Stimulated activated effector memory CD8-positive, alpha-beta T cell treated with anti-CD3 and anti-CD28 coated beads, Interleukin-12 subunit alpha, Interleukin-12 subunit beta, amount 100 ng/mL, for 72 hours (primary cell): ENCODE results near the gene ARRDC1.

Experiments
- ATAC-seq: fragments of 150-1000 bp; cut with Tn5 transposase; 2 replicates; pipeline ENCODE4 v1.10.0; 2021
- DNase-seq, 2 donors: peaks; one replicate each; pipeline ENCODE4 v3.0.0; 2021 to 2022; ENCODE audit warnings: low spot score in 2 of 2
- H3K27ac Mint-ChIP-seq: one replicate; pipeline ENCODE4 v1.8.0; 2022; ENCODE audit warnings: mild to moderate bottlenecking, mixed read lengths
- H3K36me3 Mint-ChIP-seq: one replicate; pipeline ENCODE4 v1.8.0; 2022; ENCODE audit warnings: mild to moderate bottlenecking, mixed read lengths
- H3K4me1 Mint-ChIP-seq: one replicate; pipeline ENCODE4 v1.8.0; 2022; ENCODE audit warnings: mixed read lengths
- H3K4me3 Mint-ChIP-seq: one replicate; pipeline ENCODE4 v1.8.0; 2022; ENCODE audit warnings: mild to moderate bottlenecking, mixed read lengths
- H3K9me3 Mint-ChIP-seq: one replicate; pipeline ENCODE4 v1.8.0; 2022; ENCODE audit warnings: mixed read lengths

Gene ARRDC1

DNA sequence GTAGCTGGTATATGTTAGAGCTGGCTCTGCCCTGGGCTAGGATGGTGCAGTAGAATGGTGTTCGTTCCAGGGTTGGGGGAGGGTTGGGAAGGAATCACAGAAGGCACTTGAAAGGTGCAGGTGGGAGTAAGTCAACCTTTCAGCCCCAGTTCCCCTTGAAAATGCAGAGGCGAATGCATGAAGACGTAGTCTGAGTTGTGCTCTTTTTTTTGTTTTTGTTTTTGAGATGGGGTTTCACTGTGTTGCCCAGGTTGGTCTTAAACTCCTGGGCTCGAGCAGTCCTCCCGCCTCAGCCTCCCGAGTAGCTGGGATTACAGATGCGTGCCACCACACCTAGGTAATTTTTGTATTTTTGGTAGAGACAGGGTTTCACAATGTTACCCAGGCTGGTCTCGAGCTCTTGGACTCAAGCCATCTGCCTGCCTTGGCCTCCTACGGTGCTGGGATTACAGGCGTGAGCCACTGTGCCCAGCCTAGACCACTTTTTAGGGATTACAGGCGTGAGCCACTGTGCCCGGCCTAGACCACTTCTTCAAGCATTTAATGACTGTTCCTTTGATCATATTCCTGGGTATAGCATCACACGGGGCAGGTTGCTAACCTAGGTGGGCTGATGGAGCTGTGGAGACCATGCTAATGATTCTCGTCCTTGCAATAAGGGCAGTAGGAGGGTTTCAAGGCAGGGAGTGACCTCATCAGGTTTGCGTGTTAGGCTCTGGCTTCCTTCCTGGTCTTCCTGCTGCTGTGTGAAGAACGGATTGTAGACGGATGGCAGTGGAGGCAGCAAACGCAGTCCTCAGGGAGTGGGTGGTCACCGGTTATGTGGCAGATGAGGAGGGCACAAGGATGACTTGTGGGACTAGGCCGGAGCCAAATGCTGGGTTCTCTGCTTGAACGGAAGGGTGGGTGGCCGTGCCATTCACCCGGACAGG, 27.0 kb downstream of the ARRDC1 start:
- no peak for DNase-seq

DNA sequence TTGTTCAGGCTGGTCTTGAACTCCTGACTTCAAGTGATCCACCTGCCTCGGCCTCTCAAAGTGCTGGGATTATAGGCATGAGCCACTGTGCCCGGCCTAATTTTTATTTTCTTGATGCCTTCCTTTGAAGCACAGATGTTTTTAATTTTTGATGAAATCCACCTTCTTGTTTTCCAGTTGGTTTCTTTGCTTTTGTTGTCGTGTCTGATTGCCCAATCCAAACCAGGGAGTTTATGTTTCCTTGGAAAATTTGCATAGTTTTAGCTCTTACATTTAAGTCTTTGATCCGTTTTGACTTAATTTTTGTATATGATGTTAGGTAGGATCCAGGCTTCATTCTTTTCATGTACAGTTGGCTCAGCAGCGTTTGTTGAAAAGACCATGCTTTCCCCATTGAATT, 28.5 kb downstream of the ARRDC1 start:
- ATAC-seq = no peak
- Mint-ChIP-seq H3K9me3 (no peaks in the 10 kb centered on the region), H3K4me1 (peaks cover 51% of the 10 kb centered on the region)

More for the DNA sequence above, 27.0 kb downstream of the ARRDC1 start:
- H3K4me3 Mint-ChIP-seq = no peak overlapping the region
- peaks cover 54% of the 10 kb centered on the region for H3K4me1 Mint-ChIP-seq
- peaks cover 24% of the 10 kb centered on the region for H3K36me3 Mint-ChIP-seq
- peak overlapping the region; percentile 77 for H3K27ac Mint-ChIP-seq
- ATAC-seq = no peak
- no peaks in the 10 kb centered on the region for H3K9me3 Mint-ChIP-seq

DNA sequence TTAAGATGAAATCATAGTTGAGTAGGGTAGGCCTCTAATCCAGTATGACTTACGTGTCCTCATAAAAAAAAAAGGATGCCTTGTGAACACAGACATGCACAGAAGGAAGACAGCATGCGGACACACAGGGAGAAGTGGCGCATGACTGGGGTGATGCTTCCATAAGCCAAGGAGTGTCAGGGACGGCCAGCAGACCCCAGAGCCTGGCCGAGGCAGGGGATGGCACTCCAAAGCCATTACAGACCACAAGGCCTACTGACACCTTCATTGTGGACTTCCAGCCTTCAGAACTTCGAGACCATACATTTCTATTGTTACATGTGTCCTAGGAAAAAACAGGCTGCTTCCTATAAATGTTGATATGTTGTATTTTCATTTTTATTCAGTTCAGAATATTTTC, 33.2 kb downstream of the ARRDC1 start:
- peaks cover 51% of the 10 kb centered on the region for H3K4me1 Mint-ChIP-seq
- DNase-seq (no peak), ATAC-seq (no peak)
- peaks cover 45% of the 10 kb centered on the region for H3K36me3 Mint-ChIP-seq
- peak overlapping the region; percentile 74 for H3K27ac Mint-ChIP-seq
- peak overlapping the region; percentile 54 for H3K4me3 Mint-ChIP-seq
- H3K9me3 Mint-ChIP-seq = no peaks in the 10 kb centered on the region

More for the DNA sequence above, 28.5 kb downstream of the ARRDC1 start:
- H3K27ac Mint-ChIP-seq = peak overlapping the region; percentile 34
- DNase-seq = no peak
- no peak overlapping the region for H3K4me3 Mint-ChIP-seq
- H3K36me3 Mint-ChIP-seq = peaks cover 24% of the 10 kb centered on the region

DNA sequence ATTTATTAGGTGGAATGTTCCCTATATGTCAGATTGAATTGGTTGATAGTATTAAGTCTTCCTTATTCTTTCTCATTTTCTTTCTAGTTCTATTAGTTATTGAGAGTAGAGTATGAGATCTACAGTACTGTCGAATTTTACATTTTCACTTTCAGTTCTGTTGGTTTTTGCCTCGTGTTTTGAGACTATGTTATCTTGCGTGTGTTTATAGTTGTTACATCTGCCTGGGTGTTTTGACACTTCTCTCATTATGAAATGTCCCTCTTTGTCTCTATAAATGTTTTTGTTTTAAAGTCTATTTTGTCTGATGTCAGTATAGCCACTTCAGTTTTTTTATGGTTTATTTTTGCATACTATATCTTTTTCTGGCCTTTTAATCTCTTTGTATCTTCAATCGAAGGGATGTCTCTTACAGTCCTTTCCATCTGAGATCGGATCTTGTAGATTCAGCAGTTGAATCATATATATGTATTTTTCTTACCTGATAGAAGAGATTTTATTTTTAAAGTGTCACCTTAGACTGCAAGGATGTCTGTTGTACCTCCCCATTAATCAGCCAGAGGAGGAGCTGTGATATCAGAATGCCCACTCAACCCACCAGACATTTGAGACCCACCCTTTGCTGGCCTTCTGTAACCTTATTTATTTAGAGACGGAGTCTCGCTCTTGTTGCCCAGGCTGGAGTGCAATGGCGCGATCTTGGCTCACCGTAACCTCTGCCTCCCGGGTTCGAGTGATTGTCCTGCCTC, 34.0 kb downstream of the ARRDC1 start:
- peak overlapping the region; percentile 74 for H3K27ac Mint-ChIP-seq
- H3K4me1 Mint-ChIP-seq = peaks cover 47% of the 10 kb centered on the region
- ATAC-seq = peak; percentile 85
- H3K36me3 Mint-ChIP-seq = peaks cover 49% of the 10 kb centered on the region
- no peaks in the 10 kb centered on the region for H3K9me3 Mint-ChIP-seq
- DNase-seq = no peak
- peak overlapping the region; percentile 54 for H3K4me3 Mint-ChIP-seq

DNA sequence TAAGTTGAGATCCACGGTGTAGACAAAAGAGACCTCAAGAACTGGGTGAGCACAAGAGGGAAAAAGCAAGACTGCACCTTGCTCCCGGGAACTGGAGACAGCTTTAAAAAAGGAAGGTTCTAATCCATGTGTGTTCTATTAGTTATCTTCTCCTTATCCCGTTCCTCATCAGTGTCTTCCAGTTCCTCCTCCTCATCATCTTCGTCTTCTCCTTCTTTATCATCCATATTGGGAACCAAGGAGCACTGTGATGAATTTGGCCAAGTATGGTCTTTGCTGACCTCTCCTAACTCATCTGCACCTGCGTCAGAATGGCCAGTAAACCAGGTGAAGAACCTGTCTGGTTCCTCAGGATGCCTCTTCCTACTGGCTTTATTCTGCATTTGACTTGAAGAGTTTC, 35.4 kb downstream of the ARRDC1 start:
- DNase-seq (no peak), ATAC-seq (no peak)
- Mint-ChIP-seq H3K4me3 (no peak overlapping the region), H3K27ac (peak overlapping the region; percentile 74), H3K9me3 (no peaks in the 10 kb centered on the region), H3K36me3 (peaks cover 50% of the 10 kb centered on the region), H3K4me1 (peaks cover 46% of the 10 kb centered on the region)

DNA sequence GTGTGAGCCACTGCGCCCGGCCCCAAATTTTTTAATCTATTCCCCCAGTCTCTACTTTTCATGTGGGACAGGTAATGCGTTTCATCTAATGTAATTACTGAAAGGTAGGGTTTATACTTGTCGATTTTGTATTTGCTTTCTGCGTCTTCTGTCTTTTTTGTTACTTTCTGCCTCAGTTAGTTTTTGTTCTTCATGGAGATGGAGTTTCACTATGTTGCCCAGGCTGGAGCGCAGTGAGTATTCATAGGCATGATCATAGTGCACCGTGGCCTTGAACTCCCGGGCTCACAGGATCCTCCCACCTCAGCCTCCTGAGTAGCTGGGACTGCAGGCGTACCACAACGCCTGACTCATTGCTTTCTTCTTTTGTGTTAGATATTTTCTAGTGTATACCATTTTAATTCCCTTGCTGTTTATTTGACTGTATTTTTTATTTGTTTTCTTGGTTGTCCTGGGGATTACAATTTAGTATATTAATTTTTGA, 36.7 kb downstream of the ARRDC1 start:
- no peak overlapping the region for H3K27ac Mint-ChIP-seq
- no peak for ATAC-seq
- no peak overlapping the region for H3K4me3 Mint-ChIP-seq
- H3K36me3 Mint-ChIP-seq = peaks cover 62% of the 10 kb centered on the region
- H3K9me3 Mint-ChIP-seq = no peaks in the 10 kb centered on the region
- H3K4me1 Mint-ChIP-seq = peaks cover 59% of the 10 kb centered on the region
- DNase-seq = no peak

DNA sequence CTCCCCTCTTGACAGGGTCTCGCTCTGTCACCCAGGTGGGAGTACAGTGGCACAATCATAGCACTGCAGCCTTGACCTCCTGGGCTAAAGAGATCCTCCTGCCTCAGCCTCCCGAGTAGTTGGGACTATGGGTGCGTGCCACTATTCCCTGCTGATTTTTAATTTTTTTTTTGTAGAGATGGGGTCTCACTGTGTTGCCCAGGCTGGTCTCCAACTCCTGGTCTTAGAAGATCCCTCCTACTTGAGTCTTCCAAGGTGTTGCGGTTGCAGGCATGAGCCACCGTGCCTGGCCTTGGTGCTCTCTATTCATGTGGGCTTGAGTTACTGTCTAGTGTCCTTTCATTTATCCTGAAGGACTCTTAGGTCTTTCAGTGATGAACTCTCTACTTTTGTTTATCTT, 37.4 kb downstream of the ARRDC1 start:
- H3K27ac Mint-ChIP-seq = no peak overlapping the region
- no peaks in the 10 kb centered on the region for H3K9me3 Mint-ChIP-seq
- peaks cover 64% of the 10 kb centered on the region for H3K4me1 Mint-ChIP-seq
- ATAC-seq (no peak), DNase-seq (no peak)
- H3K36me3 Mint-ChIP-seq = peaks cover 69% of the 10 kb centered on the region
- no peak overlapping the region for H3K4me3 Mint-ChIP-seq

DNA sequence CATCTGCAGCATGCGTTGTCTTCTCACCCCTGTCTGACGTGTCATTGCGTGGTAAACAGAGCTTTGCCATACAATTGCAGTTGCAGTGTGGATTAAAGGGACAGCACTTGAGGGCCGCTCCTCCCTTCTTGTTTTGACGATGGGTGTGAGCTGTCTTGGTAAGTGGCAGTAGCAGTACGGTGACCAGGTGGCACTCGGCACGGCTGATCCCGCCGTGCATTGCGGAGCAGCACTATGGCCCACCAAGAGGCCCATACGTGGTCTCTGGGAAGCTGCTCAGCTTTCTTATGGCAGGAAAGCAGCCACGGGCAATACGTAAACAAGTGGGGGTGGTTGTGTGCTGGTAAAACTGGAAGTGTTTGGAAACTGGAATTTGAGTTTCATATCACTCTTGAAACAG, 38.4 kb downstream of the ARRDC1 start:
- no peak for ATAC-seq
- Mint-ChIP-seq H3K27ac (no peak overlapping the region), H3K4me3 (no peak overlapping the region), H3K36me3 (peaks cover 70% of the 10 kb centered on the region), H3K4me1 (peaks cover 64% of the 10 kb centered on the region), H3K9me3 (no peaks in the 10 kb centered on the region)
- DNase-seq = no peak

DNA sequence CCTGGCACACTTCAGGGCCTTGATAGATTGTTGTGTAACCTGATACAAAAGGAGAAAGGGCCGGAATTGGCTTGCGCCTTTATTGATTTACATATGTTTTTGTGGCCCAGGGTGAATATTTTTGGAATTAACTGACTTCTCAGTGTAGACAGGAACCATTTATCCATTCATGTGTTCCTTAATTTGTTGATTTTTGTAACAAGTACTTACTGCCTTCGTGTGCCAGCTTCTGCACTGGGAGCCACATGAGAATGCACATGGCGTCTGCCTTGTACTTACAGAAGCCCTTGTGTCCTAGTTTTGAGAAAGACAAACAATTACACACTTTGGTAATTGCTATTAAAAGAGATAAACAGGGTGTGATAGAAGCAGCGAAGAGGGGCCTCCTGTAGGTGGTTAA, 39.7 kb downstream of the ARRDC1 start:
- Mint-ChIP-seq H3K27ac (no peak overlapping the region), H3K36me3 (peaks cover 70% of the 10 kb centered on the region), H3K4me1 (peaks cover 64% of the 10 kb centered on the region), H3K4me3 (no peak overlapping the region), H3K9me3 (no peaks in the 10 kb centered on the region)
- no peak for ATAC-seq
- no peak for DNase-seq

DNA sequence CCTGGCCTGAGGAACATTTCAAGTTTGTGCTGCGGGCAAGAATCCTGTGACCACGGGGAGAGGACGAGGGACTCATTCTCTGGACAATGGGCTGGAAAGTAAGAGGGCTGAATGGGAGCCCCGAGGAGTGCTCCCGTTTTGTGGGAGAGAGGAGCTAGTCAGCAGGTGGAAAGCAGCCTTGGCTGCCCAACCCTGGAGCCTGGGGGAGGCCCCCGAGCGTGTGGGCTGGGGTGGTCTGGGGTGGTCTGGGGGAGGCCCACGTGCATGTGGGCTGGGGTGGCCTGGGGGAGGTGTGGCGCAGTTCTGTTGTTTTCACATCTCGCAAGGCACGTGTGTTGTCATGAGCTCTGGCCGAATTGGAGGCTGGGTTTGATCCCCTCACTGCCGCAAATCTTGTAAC, 40.9 kb downstream of the ARRDC1 start:
- no peak overlapping the region for H3K27ac Mint-ChIP-seq
- DNase-seq = no peak
- H3K4me3 Mint-ChIP-seq = no peak overlapping the region
- no peak for ATAC-seq
- H3K36me3 Mint-ChIP-seq = peaks cover 69% of the 10 kb centered on the region
- no peaks in the 10 kb centered on the region for H3K9me3 Mint-ChIP-seq
- peaks cover 61% of the 10 kb centered on the region for H3K4me1 Mint-ChIP-seq

DNA sequence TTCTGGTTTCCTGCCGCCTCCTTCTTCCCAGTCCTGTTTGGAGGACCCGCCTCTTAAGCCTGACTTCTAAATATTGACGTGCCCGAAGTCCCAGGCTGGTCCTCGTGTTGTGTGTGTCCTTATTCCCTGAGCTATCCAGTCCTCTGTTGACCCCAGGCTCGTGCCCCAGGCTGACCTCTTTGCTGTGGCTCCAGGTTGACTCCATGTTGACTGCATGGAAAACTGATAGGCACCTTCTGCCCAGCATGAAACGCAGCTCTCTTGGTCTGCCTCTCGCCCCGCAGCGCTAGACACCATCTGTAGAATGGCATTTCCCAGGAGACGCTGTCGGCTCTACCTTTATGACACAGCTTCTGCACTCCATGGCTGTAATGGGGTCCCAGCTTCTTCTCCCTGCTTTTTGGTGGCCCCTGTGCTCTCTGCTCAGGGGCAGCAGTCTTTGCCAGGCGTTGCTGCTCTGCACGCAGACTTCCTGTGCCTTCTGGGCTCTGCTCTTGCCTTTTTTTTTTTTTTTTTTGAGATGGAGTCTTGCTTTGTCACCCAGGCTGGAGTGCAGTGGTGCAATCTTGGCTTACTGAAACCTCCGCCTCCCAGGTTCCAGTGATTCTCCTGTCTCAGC, 41.7 kb downstream of the ARRDC1 start:
- no peak for ATAC-seq
- DNase-seq = no peak
- Mint-ChIP-seq H3K4me3 (no peak overlapping the region), H3K9me3 (no peaks in the 10 kb centered on the region), H3K36me3 (peaks cover 69% of the 10 kb centered on the region), H3K27ac (peak overlapping the region; percentile 26), H3K4me1 (peaks cover 53% of the 10 kb centered on the region)

DNA sequence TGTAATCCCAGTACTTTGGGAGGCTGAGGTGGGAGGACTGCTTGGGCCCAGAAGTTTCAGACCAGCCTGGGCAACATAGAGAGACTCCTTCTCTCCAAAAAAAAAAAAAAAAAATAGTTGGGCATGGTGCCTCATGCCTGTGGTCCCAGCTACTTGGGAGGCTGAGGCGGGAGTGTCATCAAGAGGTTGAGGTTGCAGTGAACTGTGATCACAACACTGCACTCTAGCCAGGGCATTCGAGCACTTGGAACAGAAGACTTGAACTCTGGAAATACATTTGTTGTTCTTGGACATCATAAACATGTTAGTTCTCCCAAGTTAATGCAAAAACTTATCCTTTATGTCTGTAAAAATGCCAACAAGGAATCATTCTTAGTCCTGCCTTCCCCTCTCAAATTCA, 42.9 kb downstream of the ARRDC1 start:
- Mint-ChIP-seq H3K4me1 (peaks cover 49% of the 10 kb centered on the region), H3K27ac (peak overlapping the region; percentile 34), H3K36me3 (peaks cover 69% of the 10 kb centered on the region), H3K4me3 (no peak overlapping the region), H3K9me3 (no peaks in the 10 kb centered on the region)
- DNase-seq = no peak
- ATAC-seq = no peak

DNA sequence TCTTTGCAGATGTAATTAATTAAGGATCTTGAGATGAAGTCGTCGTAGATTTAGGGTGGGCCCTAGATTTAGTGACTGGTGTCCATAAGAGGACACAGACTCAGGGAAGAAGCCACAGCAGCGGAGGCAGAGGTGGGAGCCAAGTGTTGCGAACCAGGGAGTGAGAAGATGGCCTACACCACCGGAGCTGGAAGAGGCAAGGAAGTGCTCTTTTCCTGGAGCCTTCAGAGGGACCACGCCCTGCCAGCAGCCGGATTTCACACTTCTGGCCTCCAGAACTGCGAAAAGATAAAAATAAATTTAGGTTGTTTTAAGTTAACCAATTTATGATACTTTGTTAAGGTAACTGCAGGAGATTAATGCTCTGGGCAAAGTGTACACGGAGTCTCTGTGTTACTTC, 44.1 kb downstream of the ARRDC1 start:
- peaks cover 43% of the 10 kb centered on the region for H3K4me1 Mint-ChIP-seq

DNA sequence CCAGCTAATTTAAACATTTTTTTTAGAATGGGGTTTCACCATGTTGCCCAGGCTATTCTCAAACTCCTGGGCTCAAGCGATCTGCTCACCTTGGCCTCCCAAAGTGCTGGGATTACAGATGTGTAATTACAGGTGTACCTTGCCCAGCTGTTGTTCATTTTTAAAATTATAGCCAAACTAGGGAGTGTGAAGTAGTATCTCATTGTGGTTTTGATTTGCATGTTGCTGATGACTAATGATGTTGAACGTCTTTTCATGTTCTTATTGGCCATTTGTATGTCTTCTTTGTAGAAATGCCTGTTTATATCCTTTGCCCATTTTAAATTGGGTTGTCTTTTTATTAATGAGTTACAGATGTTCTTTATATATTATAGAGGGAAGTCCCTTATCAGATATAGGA, 44.8 kb downstream of the ARRDC1 start:
- Mint-ChIP-seq H3K36me3 (peaks cover 74% of the 10 kb centered on the region), H3K9me3 (no peaks in the 10 kb centered on the region), H3K4me3 (no peak overlapping the region), H3K4me1 (peaks cover 43% of the 10 kb centered on the region), H3K27ac (peak overlapping the region; percentile 60)
- DNase-seq = no peak
- peak; percentile 62 for ATAC-seq

More for the DNA sequence above, 44.1 kb downstream of the ARRDC1 start:
- Mint-ChIP-seq H3K27ac (peak overlapping the region; percentile 34), H3K36me3 (peaks cover 68% of the 10 kb centered on the region), H3K4me3 (no peak overlapping the region), H3K9me3 (no peaks in the 10 kb centered on the region)
- ATAC-seq (no peak), DNase-seq (no peak)

DNA sequence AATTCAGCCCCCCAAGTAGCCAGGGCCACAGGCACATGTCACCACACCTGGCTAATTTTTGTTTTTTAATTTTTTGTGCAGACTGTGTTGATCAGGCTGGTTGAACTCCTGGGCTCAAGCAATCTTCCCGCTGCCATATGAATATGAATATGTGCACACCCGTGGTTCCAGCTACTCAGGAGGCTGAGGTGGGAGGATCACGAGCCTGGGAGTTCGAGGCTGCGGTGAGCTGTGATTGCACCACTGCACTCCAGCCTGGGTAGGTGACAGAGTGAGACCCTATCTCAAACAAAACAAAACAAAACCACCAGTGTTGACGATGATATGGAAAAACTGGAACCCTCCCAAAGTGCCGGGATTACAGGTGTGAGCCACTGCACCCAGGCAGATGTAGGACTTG, 45.3 kb downstream of the ARRDC1 start:
- Mint-ChIP-seq H3K27ac (peak overlapping the region; percentile 60), H3K4me3 (no peak overlapping the region), H3K36me3 (peaks cover 78% of the 10 kb centered on the region), H3K9me3 (no peaks in the 10 kb centered on the region), H3K4me1 (peaks cover 43% of the 10 kb centered on the region)
- ATAC-seq = no peak
- DNase-seq = no peak
